C4-2B (cell line): ENCODE results near the gene RAB40C.

Experiments used
- ZFX ChIP-seq: fragments of 450-650 bp; IDR thresholded peaks from 2 replicates; pipeline ENCODE4 v1.6.1; 2017
- TF ChIP-seq, protein P1 (sequence below): fragments of 450-650 bp; conservative IDR thresholded peaks from 2 replicates; pipeline ENCODE4 v1.5.1; 2017; ENCODE audit warnings: mild to moderate bottlenecking

- TF ChIP-seq, protein P1, sequence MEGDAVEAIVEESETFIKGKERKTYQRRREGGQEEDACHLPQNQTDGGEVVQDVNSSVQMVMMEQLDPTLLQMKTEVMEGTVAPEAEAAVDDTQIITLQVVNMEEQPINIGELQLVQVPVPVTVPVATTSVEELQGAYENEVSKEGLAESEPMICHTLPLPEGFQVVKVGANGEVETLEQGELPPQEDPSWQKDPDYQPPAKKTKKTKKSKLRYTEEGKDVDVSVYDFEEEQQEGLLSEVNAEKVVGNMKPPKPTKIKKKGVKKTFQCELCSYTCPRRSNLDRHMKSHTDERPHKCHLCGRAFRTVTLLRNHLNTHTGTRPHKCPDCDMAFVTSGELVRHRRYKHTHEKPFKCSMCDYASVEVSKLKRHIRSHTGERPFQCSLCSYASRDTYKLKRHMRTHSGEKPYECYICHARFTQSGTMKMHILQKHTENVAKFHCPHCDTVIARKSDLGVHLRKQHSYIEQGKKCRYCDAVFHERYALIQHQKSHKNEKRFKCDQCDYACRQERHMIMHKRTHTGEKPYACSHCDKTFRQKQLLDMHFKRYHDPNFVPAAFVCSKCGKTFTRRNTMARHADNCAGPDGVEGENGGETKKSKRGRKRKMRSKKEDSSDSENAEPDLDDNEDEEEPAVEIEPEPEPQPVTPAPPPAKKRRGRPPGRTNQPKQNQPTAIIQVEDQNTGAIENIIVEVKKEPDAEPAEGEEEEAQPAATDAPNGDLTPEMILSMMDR, result no peak
- TF ChIP-seq ZFX, result no peak
Measured at GRCh38 chr16:669666-670065, 79.8 kb downstream of the RAB40C start.
